Stimulated activated CD4-positive, alpha-beta T cell treated with anti-CD3 and anti-CD28 coated beads, Interleukin-4, amount 100 ng/mL, for 24 hours (primary cell): ENCODE data around the gene CCDC102A.
A peak's percentile ranks its signal among the peaks of the same experiment; 100 is the strongest.

Source experiments
- DNase-seq: peaks from one replicate; pipeline ENCODE4 v3.0.0-alpha.2; 2020

Gene CCDC102A

GRCh38 chr16:57476546-57477410, 59.6 kb downstream of the CCDC102A start:
- no peak for DNase-seq

DNA sequence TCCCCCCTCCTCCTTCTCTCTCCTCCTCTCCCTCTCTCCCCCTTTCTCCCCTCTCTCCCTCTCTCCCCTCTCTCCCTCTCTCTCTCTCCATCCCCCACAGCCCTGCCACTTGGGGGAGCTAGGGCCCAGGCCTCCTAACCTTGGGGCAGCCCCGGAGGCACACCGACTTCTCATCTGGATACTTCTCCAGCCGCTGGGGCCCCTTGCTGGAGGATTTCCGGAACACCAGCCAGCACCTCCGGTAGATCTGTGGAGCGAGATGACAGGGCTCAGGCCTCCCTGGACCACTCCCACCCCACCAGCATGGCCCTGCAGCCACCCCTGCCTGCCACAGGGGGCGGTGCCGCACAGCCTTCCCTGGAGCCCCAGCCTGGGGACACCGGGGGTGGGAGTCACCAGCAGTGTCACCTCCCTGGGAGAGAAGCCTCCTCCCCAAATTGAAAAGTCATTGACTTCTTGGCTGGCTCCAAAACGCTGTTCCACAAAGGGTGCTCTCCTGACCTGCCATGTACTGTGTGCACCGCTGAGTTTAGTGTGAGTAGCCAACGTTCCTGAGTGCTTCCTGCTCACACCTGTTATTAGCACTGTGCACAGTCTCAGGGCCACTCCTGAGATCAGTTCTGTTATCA, 60.5 kb downstream of the CCDC102A start:
- DNase-seq: peak; percentile 71

DNA sequence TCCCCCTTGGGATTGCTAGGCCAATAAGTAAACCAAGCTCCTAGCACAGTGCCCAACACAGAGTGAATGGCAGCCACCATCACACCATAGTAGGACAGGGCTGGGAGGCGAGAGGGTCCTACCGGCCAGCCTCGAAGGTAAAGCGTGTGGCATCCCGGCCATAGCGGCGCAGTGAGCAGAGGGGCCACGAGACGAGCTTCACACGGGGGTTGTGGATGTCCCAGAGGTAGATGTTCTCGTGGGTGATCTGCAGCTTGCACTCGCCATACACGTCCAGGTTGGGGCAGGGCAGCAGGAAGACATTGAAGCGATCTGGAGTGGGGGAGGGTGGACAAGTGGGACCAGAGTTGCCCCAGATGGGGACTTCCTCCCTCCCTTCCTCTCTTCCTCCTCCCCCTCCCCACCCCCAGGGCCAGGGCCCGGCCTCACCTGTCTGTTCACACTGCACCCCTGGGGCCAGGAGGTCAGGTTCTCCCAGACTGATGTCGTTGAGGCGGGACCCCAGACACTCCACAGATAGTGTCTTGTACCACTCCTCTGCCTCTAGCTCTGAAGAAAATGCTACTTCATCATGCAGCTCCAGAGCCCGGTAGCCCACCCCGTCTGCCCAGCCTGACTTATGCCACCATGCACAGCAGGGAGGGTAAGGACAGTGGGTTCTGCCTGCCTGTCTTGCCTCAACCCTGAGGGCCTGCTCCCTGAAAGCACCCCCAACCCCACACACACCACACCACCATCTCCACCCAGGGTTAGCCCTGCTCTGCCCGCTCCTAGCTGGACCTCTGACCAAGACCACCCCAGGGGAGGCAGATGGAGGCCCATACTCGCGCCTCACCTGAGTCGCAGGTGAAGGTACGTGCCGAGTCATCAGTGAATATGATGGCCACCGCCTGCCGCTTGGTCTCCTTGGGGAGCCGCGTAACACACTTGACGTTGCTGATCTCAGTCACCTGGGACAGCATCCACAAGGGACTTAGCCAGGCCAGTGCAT, 61.4 kb downstream of the CCDC102A start:
- no peak for DNase-seq

GRCh38 chr16:57473906-57474305, 62.5 kb downstream of the CCDC102A start:
- DNase-seq: no peak

DNA sequence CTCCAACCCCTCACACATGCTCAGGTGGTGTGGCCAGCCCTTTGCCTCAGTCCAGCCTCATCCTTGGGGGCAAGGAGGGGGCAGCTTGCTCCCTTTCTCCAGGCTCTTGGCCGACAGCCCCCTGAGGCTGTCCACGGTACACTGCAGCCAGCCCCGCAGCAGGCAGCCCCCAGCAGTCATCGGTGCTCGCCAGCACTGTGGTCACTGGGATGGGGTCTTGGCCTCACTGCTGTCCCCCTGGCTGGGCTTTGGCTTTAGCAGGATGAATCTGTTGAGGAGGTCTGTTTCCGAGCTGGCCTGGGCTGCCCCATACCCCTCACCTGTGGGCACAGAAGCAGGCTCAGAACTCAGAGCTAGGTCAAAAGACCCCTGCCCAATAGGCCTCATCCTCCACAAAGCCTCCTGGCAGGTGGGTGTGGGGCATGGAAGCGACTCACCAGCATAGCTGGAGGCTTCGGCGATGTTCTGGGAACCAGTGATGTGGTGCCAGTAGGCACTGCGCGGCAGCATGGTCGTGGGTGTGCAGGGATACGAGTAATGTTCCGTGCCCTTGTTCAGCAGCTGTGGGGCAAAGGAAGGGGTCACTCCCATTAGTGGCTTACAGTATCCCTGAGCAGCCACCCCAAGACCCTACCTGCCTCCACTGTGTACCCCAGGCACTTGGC, 63.1 kb downstream of the CCDC102A start:
- DNase-seq: no peak

DNA sequence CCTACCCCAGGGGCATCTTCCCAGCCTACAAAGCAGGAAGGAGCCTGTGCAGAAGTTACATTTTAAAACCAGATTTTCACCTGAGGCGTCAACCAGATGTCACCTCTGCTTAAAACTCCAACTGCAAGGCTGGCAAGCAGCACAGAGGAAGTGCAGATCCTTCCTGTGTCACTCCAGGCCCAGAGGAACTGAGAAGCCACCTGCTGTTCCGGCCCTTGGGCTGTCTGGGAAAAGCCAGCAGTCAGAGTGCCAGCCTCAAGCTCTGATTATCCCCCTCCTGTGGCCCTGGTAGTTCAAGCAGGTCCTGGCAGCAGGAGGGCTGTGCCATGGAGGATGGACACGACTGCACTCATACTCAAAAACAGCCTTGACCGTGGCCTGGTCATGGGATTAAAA, 63.7 kb downstream of the CCDC102A start:
- DNase-seq: no peak

DNA sequence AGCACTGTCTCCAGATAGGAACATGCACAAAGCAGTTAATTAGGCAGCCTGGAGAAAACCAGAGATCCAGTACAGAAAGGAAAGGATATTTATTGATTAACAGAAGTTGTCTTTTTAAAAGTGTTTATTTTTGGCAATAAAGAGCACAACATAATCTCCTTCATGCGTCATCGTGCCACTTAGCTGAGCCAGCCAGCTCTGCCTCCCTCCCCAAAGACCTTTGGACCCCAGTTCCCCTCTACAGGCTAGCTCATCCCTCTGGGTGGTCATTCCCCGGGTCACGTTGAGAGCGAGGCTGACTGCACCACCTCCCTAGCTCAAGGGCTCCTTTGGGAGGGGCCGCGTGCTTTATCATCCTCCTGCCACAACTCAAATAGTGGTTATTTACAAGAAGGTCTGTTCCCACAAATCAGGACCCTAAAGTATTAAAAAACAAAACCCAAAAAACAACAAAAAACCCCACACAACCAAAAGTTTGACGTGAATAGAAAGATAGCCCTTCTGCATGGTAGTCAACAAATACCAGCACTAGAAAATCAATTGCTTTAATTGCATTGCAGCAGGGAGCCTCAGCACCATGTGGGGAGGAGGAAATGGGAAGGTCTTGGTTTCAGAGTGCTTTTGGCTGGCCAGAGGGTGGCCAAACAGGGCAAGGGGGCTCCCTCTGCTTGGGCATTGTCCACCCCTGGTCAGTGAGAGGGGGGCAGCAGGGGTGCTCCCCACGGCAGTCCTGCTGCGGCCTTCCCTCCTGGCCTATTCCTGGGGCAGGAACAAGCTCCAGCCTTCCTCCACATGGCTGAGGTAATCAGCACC, 64.3 kb downstream of the CCDC102A start:
- no peak for DNase-seq

DNA sequence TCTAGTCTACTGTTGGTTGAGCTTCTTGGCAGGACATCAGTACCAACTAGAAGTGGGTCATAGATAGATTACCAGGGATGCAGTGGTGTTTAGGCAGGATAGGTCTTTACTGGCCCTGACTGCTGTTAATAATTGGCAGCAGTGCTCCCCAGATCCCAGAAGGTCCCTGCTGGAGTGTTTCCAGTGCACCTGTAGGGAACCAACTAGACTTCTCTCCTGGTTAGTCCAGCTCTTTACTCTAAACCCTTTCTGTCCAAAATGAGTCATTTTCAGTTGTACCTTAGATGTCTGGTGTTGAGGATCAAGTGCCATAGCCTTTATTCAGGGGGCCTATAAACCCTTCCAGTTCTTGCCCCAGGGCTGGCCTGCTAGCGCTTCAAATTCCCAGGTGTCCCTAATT, 65.2 kb downstream of the CCDC102A start:
- no peak for DNase-seq

DNA sequence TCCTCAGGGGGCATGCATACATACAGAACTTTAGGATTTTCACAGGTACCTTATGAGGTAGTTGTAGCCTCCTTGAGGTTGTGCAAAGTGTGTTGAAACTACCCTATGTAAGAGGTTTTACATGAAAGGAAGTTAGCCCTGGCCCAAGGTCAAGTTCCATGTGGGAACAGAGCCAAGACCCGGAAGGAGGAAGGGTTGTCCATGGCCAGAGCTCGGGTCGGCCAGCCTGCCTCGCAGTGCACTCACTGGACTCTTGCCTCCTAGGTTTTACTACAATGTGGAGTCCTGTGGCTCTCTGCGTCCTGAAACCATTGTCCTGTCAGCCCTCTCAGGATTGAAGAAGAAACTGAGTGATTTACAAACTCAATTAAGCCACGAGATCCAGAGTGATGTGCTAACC, 65.7 kb downstream of the CCDC102A start:
- DNase-seq: no peak

DNA sequence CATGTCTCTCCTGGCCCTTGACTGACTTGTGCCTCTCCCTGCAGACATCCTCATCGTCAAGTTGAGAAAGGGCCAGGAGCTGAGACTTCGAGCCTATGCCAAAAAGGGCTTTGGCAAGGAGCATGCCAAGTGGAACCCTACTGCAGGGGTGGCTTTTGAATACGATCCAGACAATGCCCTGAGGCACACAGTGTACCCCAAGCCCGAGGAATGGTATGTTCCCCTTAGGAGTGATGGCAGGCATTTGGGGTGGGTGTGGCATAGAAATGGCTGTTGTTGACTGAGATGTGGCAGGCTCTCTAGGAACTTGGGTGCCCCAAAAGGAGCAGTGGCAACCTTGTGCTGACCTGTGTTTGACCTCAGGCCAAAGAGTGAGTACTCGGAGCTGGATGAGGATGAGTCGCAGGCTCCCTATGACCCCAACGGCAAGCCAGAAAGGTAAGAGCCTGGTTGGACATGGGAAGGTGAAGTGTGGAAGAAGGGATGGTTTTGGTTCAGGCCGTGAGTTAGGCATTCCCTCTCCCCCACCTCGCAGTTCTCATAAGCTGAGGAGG, 66.4 kb downstream of the CCDC102A start:
- no peak for DNase-seq

GRCh38 chr16:57469046-57469445, 67.3 kb downstream of the CCDC102A start:
- no peak for DNase-seq

GRCh38 chr16:57468346-57468745, 68.0 kb downstream of the CCDC102A start:
- DNase-seq: no peak

DNA sequence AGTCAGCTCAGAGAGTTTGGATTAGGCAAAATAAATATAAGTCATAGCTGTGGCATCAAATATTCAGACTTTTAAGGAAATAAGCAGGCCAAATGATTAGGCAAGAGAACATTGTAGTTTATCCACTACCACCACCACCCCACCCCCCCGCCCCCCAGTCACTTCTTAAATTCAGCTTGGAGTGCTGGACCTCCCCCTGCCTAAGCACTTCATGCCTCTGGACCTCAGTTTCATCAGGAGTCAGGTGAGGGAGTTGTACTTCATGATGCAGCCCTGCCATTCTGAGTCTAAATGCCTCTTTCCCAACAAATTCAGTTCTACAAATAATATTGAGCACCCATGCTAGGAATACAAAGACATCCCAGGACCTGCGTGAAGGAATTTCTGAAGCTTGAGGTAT, 71.8 kb downstream of the CCDC102A start:
- no peak for DNase-seq

DNA sequence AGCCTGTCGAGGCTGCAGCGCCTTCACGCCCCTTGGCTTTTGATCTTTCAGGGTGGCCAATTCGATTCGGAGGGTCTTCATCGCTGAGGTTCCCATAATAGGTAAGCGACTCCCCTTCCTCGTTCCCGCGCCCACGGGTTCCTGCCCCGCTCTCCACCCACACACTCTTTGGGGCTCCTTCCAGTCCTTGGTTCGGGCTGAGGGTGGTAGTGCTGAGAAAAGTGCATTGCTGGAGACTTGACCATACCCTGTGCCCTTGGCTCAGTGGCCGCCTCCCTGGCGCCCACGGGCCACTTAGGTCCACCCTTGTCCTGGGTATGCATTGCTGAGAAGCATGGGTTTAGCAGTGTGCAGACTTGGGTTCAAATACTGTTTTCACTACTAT, 73.4 kb downstream of the CCDC102A start:
- no peak for DNase-seq

GRCh38 chr16:57462209-57462977, 74.0 kb downstream of the CCDC102A start, which contains the start of gene POLR2C:
Gene POLR2C, plus strand, starts transcription at chr16:57462679. Its CDS starts 46 bp downstream, at chr16:57462725.
- DNase-seq: peak; percentile 93
